Trophoblast cell (in vitro differentiated cells and primary cell): Measurements from ENCODE around the gene SCFD2.
A peak's percentile ranks its signal among the peaks of the same experiment; 100 is the strongest.

Source experiments
- DNase-seq, 2 donors: peaks; one replicate each; pipeline ENCODE4 v3.0.0-alpha.2; 2016
- H2AFZ ChIP-seq: 2 replicates; pipeline ENCODE4 v1.6.1; 2013; ENCODE audit warnings: low read length, moderate library complexity, mild to moderate bottlenecking; ENCODE audit not compliant: insufficient read depth, poor library complexity
- H2AK5ac ChIP-seq: 2 replicates; pipeline ENCODE4 v1.6.1; 2013; ENCODE audit warnings: mild to moderate bottlenecking, low read length
- H2BK120ac ChIP-seq: 2 replicates; pipeline ENCODE4 v1.6.1; 2013; ENCODE audit warnings: low read length, mild to moderate bottlenecking, moderate library complexity; ENCODE audit not compliant: insufficient read depth, poor library complexity
- H2BK12ac ChIP-seq: 2 replicates; pipeline ENCODE4 v1.6.1; 2013; ENCODE audit warnings: mild to moderate bottlenecking, low read length, moderate library complexity
- H2BK5ac ChIP-seq: 2 replicates; pipeline ENCODE4 v1.6.1; 2013; ENCODE audit warnings: low read length, low read depth, moderate library complexity, mild to moderate bottlenecking; ENCODE audit not compliant: poor library complexity
- H3K14ac ChIP-seq: 2 replicates; pipeline ENCODE4 v1.6.1; 2013; ENCODE audit warnings: mild to moderate bottlenecking, low read length
- H3K18ac ChIP-seq: 2 replicates; pipeline ENCODE4 v1.6.1; 2013; ENCODE audit warnings: mild to moderate bottlenecking, low read length
- H3K23ac ChIP-seq: 2 replicates; pipeline ENCODE4 v1.6.1; 2013; ENCODE audit warnings: low read length
- H3K27ac ChIP-seq: 2 replicates; pipeline ENCODE4 v1.5.1; 2013; ENCODE audit warnings: low read depth, mild to moderate bottlenecking, inconsistent platforms, low read length, moderate library complexity
- H3K27me3 ChIP-seq: 2 replicates; pipeline ENCODE4 v1.6.1; 2013; ENCODE audit warnings: inconsistent platforms, mild to moderate bottlenecking, low read length, moderate library complexity; ENCODE audit not compliant: insufficient read depth
- H3K36me3 ChIP-seq, 2 experiments: 1 replicate in 1 of 2; 2 replicates in 1 of 2; pipeline ENCODE4 v1.6.1; 2013; ENCODE audit warnings: low read length in 2 of 2, mild to moderate bottlenecking in 2 of 2, moderate library complexity in 1 of 2; ENCODE audit not compliant: insufficient read depth in 2 of 2, control insufficient read depth in 1 of 2
- H3K4ac ChIP-seq: 2 replicates; pipeline ENCODE4 v1.6.1; 2013; ENCODE audit warnings: low read depth, mild to moderate bottlenecking, low read length, moderate library complexity
- H3K4me1 ChIP-seq, 2 experiments: 1 replicate in 1 of 2; 2 replicates in 1 of 2; pipeline ENCODE4 v1.6.1; 2013; ENCODE audit warnings: low read length in 2 of 2, mild to moderate bottlenecking in 2 of 2, moderate library complexity in 1 of 2; ENCODE audit not compliant: insufficient read depth in 2 of 2, control insufficient read depth in 1 of 2
- H3K4me2 ChIP-seq: 2 replicates; pipeline ENCODE4 v1.6.1; 2013; ENCODE audit warnings: inconsistent platforms, mild to moderate bottlenecking, low read length, moderate library complexity
- H3K4me3 ChIP-seq: 2 replicates; pipeline ENCODE4 v1.5.1; 2013; ENCODE audit warnings: mild to moderate bottlenecking, low read depth, low read length, inconsistent platforms
- H3K79me1 ChIP-seq: one replicate; pipeline ENCODE4 v1.6.1; 2013; ENCODE audit warnings: low read length
- H3K79me2 ChIP-seq: 2 replicates; pipeline ENCODE4 v1.6.1; 2013; ENCODE audit warnings: low read length, mild to moderate bottlenecking; ENCODE audit not compliant: control insufficient read depth, insufficient read depth, poor library complexity
- H3K9ac ChIP-seq: 2 replicates; pipeline ENCODE4 v1.6.1; 2013; ENCODE audit warnings: mild to moderate bottlenecking, low read length
- H3K9me3 ChIP-seq: 2 replicates; pipeline ENCODE4 v1.6.1; 2013; ENCODE audit warnings: low read depth, mild to moderate bottlenecking, control low read depth, inconsistent platforms, low read length; ENCODE audit not compliant: insufficient read depth
- H4K12ac ChIP-seq: 2 replicates; pipeline ENCODE4 v1.6.1; 2013; ENCODE audit warnings: low read depth, mild to moderate bottlenecking, low read length, moderate library complexity
- H4K8ac ChIP-seq: 2 replicates; pipeline ENCODE4 v1.6.1; 2013; ENCODE audit warnings: low read depth, mild to moderate bottlenecking, low read length, moderate library complexity
- H4K91ac ChIP-seq: one replicate; pipeline ENCODE4 v1.6.1; 2013; ENCODE audit warnings: low read depth, mild to moderate bottlenecking, low read length, moderate library complexity
- WGBS: extraction: QIAGEN DNeasy Blood & Tissue Kit; methylation state at CpG from one replicate; pipeline ENCODE4 v1.1.7; 2013; ENCODE audit warnings: missing lambda C conversion rate; ENCODE audit not compliant: insufficient read length, insufficient coverage; ENCODE audit errors: extremely low coverage; 5-methylcytosine and 5-hydroxymethylcytosine counted together

The SCFD2 gene

DNA sequence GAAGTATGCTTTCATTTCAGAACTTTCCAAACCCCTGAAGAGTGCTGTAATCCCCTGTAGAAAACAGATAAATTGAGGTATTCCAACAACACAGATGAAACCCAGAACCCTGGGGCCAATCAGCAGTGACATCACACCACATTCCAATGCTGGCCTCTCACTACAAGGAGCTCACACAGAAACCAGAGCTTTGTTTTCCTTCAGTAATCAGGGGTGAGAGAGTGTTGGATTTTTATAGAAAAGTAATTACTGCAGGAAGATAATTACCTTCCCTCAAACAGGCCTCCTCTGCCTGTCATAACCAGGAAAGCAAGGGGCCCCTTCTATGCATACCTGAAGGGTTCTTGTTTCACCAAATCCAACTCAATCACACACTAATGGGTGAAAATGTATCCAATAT lies 246.2 kb downstream of the SCFD2 start:
- Histone ChIP-seq H3K79me1 (peaks cover 6% of the 10 kb centered on the region), H2BK120ac (no peak overlapping the region), H3K23ac (no peak overlapping the region), H3K27me3 (no peaks in the 10 kb centered on the region), H3K36me3 (no peaks in the 10 kb centered on the region), H3K4me2 (no peak overlapping the region), H3K27ac (peak overlapping the region; percentile 75), H3K79me2 (peaks cover 2% of the 10 kb centered on the region), H2AFZ (no peak overlapping the region), H3K9me3 (no peaks in the 10 kb centered on the region), H3K9ac (no peak overlapping the region), H4K8ac (no peak overlapping the region), H4K12ac (no peak overlapping the region), H3K4me3 (no peak overlapping the region), H4K91ac (no peak overlapping the region), H2BK5ac (no peak overlapping the region), H3K14ac (no peak overlapping the region), H2BK12ac (no peak overlapping the region), H3K18ac (no peak overlapping the region), H3K4ac (no peak overlapping the region), H3K4me1 (peaks cover 8 to 18% of the 10 kb centered on the region in 2 experiments), H2AK5ac (no peak overlapping the region)
- DNase-seq, result peak; percentile 76 to 81

DNA sequence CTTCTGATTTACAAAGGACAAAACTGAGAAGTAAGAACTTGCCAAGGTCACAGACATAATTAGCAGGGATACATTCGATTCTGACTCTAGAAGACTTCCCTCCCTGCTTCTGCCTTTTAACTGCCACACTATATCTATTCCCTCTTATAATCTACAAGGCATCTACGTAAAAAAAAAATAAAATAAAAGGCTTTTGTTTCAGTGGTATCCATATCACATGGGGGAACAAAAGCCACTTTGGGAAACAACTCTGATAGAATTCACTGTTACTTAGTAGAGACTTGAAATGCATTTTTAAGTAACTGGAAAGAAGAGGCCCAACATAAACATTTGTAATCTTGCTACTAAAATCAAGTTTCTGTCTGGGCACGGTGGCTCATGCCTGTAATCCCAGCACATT lies 247.2 kb downstream of the SCFD2 start:
- H3K9ac ChIP-seq, result no peak overlapping the region
- H3K9me3 ChIP-seq, result no peaks in the 10 kb centered on the region
- no peak overlapping the region for H2AFZ ChIP-seq
- no peak overlapping the region for H4K8ac ChIP-seq
- H4K12ac ChIP-seq, result no peak overlapping the region
- peak overlapping the region; percentile 84 for H2AK5ac ChIP-seq
- no peak overlapping the region for H3K18ac ChIP-seq
- DNase-seq, result no peak
- H2BK12ac ChIP-seq, result peak overlapping the region; percentile 90
- H2BK120ac ChIP-seq, result peak overlapping the region; percentile 20
- H3K4ac ChIP-seq, result no peak overlapping the region
- H3K14ac ChIP-seq, result peak overlapping the region; percentile 47
- no peak overlapping the region for H3K23ac ChIP-seq
- H4K91ac ChIP-seq, result peak overlapping the region; percentile 74
- peaks cover 6% of the 10 kb centered on the region for H3K79me1 ChIP-seq
- no peaks in the 10 kb centered on the region for H3K36me3 ChIP-seq
- peaks cover 8 to 18% of the 10 kb centered on the region in 2 experiments for H3K4me1 ChIP-seq
- H3K27me3 ChIP-seq, result no peaks in the 10 kb centered on the region
- H3K4me3 ChIP-seq, result no peak overlapping the region
- no peak overlapping the region for H3K27ac ChIP-seq
- peaks cover 2% of the 10 kb centered on the region for H3K79me2 ChIP-seq
- no peak overlapping the region for H3K4me2 ChIP-seq
- WGBS, result no CpG with 5 or more reads among the region's 3 CpGs
- H2BK5ac ChIP-seq, result no peak overlapping the region

DNA sequence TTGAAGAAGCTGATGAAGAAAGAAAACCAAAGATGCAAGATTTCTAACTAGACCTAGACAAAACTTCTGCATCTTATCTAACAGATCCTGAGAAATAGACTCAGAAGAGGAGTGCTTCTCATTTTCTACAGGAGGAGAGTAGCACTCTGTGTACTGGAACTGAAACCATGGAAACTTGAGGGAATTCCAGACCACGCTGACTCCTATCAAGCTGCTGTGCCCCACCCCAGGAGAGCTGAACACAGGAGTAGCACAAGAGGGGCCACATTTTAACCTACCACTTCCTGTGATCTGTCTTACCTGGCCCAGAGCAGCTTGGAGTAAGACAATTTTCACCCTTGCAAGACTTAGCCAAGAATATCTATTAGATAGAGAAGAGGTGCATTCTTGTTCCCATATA lies 248.9 kb downstream of the SCFD2 start:
- H3K9ac ChIP-seq, result no peak overlapping the region
- H4K91ac ChIP-seq, result peak overlapping the region; percentile 71
- H3K9me3 ChIP-seq, result no peaks in the 10 kb centered on the region
- no peak overlapping the region for H3K27ac ChIP-seq
- H4K8ac ChIP-seq, result no peak overlapping the region
- peaks cover 6% of the 10 kb centered on the region for H3K79me1 ChIP-seq
- no peak overlapping the region for H3K14ac ChIP-seq
- H2AK5ac ChIP-seq, result no peak overlapping the region
- H3K4ac ChIP-seq, result no peak overlapping the region
- no peak overlapping the region for H2BK5ac ChIP-seq
- H3K18ac ChIP-seq, result no peak overlapping the region
- H4K12ac ChIP-seq, result no peak overlapping the region
- no peaks in the 10 kb centered on the region for H3K36me3 ChIP-seq
- no peak overlapping the region for H3K4me3 ChIP-seq
- no peaks in the 10 kb centered on the region for H3K27me3 ChIP-seq
- H3K79me2 ChIP-seq, result peaks cover 2% of the 10 kb centered on the region
- H3K4me2 ChIP-seq, result no peak overlapping the region
- H3K23ac ChIP-seq, result no peak overlapping the region
- WGBS, result no CpG with 5 or more reads among the region's 1 CpG
- H3K4me1 ChIP-seq, result peaks cover 4 to 15% of the 10 kb centered on the region in 2 experiments
- no peak overlapping the region for H2BK12ac ChIP-seq
- no peak overlapping the region for H2AFZ ChIP-seq
- DNase-seq, result no peak
- H2BK120ac ChIP-seq, result peak overlapping the region; percentile 57

DNA sequence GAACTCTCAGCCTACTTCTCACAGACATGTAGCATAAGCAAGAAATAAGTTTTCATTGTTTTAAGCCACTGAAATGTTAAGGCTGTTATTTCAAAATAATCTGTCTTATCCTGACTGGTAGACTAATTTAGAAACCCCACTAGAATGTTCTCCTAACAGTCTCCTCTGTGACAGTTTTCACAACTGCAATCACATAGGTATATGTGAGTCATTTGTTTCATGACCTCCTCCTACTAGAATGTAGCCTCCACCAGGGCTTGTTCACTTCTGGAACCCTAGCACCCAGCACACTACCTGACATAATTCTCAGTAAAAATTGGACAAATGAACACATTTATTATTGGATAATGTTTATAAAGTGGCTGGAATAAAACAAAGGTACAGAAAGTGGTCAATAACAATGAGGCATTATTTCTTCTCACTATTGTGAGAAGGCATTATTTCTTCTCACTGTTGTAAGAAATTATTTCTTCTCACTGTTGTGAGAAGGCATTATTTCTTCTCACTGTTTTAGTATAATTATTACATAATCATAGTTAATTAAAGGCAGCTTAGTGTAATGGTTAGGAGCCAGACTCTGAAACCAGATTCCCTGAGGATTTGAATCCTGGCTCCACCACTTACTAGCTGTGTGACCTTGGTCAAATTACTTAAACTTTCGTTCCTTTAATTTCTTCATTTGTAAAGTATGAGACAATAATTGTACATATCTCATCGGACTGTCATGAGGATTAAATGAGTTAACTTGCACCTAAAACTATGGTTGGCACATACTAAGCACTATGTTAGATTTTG lies 252.2 kb downstream of the SCFD2 start:
- Histone ChIP-seq H3K23ac (no peak overlapping the region), H2BK120ac (no peak overlapping the region), H4K8ac (no peak overlapping the region), H3K27me3 (no peaks in the 10 kb centered on the region), H3K4me3 (no peak overlapping the region), H2BK5ac (no peak overlapping the region), H4K91ac (no peak overlapping the region), H3K79me1 (peaks cover 4% of the 10 kb centered on the region), H3K4me2 (no peak overlapping the region), H2BK12ac (no peak overlapping the region), H3K4ac (no peak overlapping the region), H3K18ac (no peak overlapping the region), H2AK5ac (no peak overlapping the region), H3K36me3 (no peaks in the 10 kb centered on the region), H3K27ac (no peak overlapping the region), H3K79me2 (peaks cover 2% of the 10 kb centered on the region), H2AFZ (no peak overlapping the region), H3K4me1 (peaks cover 4 to 6% of the 10 kb centered on the region in 2 experiments), H3K14ac (no peak overlapping the region), H3K9me3 (no peaks in the 10 kb centered on the region), H4K12ac (no peak overlapping the region), H3K9ac (no peak overlapping the region)
- no peak for DNase-seq
- no CpG with 5 or more reads among the region's 2 CpGs for WGBS
